Cardiac fibroblast (primary cell): ENCODE results near the gene SAPCD2.

Source experiments
- DNase-seq, 2 donors: peaks; one replicate each; pipeline versions ENCODE4 v3.0.0 to v3.0.0-alpha.2; 2010; ENCODE audit warnings: low read depth in 2 of 2
- H3K4me3 ChIP-seq, 2 donors: replicated peaks in 1 of 2; 1 replicate in 1 of 2; 2 replicates in 1 of 2; pipeline ENCODE4 v1.5.1; 2011; ENCODE audit warnings: low read depth in 2 of 2, low read length in 2 of 2, mild to moderate bottlenecking in 2 of 2, moderate library complexity in 1 of 2
- TF ChIP-seq, protein P1 (sequence below): IDR thresholded peaks from one replicate; pipeline ENCODE4 v1.5.1; 2011; ENCODE audit warnings: low read depth, mild to moderate bottlenecking, low read length, inconsistent platforms

Gene SAPCD2

DNA sequence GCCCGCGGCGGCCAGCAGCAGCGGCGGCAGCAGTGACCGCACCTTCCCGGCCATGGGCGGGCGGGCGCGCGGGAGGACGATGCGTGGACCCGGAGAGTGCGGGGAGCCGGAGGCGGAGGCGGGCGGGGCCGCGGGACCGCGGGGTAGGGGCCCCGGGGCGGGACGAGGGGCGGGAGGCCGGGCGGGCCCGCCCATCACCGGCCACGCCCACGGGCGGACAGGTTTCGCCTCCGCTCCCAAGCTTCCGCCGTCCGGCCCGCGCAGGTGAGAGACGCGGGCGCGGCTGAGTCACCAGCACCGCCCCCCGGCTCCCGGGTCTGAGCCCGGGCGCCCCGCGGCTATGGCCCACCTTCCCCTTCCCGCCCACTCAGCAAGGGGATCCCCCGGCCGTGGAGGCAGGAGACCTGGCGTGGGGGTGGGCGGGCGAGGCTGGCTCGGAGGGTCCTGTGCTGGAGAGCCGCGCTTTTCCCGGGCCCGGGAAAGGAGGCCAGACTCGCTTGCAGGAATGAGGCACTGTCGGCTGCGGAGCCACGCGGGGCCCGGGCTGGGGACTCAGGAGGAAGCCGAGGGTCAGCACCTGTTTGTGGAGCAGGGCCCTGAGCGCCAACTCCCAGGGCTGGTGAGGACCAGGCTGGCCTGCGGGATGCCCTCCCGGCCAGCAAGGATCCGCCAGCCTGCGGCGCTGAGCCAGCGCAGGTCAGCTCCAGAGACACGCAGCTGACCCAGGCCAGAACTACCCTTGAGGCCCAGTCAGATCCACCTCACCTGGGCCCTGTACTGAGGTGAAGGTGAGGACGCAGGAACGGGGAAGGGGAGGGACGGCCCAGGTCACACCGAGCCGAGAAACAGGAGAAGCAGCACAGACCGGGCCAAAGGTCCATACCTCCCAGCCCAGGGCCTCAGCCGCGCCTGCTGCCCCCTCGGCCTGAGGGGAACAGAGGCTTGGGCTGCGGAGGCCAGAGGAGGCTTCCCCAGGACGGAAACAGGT lies 16.1 kb downstream of the SAPCD2 start, which contains the start of gene ENTPD2:
Gene ENTPD2 (minus strand): TSS at position 118 of the 988 bp plus-strand sequence. CDS start 64 bp downstream, at position 54.
- TF ChIP-seq, protein P1, sequence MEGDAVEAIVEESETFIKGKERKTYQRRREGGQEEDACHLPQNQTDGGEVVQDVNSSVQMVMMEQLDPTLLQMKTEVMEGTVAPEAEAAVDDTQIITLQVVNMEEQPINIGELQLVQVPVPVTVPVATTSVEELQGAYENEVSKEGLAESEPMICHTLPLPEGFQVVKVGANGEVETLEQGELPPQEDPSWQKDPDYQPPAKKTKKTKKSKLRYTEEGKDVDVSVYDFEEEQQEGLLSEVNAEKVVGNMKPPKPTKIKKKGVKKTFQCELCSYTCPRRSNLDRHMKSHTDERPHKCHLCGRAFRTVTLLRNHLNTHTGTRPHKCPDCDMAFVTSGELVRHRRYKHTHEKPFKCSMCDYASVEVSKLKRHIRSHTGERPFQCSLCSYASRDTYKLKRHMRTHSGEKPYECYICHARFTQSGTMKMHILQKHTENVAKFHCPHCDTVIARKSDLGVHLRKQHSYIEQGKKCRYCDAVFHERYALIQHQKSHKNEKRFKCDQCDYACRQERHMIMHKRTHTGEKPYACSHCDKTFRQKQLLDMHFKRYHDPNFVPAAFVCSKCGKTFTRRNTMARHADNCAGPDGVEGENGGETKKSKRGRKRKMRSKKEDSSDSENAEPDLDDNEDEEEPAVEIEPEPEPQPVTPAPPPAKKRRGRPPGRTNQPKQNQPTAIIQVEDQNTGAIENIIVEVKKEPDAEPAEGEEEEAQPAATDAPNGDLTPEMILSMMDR: no peak
- no peak within 1 kb of the TSS for H3K4me3 ChIP-seq
- DNase-seq: no peak

DNA sequence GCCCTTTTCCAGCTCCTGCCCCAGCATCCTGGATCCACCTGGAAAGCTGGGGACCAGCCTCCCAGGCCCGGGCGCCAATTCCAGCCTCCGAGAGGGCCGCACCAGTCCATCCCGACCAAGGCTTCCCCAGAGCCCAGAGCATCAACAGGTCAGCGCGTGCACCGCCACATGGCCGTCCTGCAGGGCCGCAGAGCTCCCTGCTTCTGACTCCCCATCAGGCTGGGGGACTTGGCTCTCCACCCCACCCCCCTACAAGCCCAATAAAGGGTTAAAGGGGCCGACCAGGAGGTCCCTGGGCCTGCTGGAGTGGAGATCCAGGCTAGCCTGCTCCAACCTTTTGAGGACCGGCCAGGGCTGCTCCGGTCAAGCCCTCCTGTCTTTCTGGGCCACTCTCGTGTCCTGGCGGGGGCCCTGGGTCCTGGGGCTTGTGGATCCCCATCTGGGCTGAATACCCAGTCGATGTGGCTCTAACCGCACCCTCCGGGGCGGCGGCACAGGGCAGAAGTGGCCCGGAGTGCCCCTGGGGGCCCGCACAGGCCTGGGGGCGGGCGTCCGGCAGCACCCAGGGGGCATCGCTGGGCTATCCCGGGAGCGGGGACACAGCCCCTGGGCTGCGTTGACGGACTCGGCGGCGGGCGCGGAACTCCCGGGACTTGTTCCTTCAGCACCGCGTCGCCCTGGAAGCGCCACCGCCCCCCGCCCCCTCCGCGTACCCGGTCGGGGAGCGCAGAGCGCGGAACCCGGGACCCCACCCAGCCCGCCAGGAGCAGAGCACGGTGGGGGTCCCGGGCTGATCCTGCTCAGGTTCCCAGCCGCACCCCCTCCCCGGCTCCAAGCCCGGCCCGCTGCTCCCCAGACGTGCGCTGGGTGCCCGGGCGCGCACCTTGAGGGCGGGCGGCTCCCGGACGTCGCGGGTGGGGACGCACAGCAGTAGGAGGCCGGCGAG lies 17.1 kb downstream of the SAPCD2 start:
- H3K4me3 ChIP-seq: no peak overlapping the region
- TF ChIP-seq, protein P1: no peak
- DNase-seq: no peak

DNA sequence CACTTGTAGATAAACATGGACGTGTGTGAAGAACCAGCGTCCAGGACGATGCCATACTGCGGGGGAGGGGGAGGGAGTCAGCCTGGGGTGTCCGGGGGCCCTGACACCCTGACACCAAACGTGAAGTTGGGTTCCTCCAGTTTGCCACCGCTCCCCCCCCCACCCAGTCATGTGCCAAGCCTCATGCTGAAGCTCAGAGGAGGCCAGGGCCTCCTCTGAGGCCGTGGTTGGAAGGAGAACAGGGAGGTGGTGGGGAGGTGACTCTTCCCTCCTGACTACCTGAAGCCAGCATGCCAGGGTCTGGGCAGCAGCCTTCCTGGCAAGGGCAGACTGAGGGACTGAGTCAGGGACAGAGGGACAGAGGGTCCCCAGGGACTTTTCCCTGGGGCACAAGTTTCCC lies 18.1 kb downstream of the SAPCD2 start:
- no peak for DNase-seq
- TF ChIP-seq, protein P1: no peak
- no peak overlapping the region for H3K4me3 ChIP-seq

DNA sequence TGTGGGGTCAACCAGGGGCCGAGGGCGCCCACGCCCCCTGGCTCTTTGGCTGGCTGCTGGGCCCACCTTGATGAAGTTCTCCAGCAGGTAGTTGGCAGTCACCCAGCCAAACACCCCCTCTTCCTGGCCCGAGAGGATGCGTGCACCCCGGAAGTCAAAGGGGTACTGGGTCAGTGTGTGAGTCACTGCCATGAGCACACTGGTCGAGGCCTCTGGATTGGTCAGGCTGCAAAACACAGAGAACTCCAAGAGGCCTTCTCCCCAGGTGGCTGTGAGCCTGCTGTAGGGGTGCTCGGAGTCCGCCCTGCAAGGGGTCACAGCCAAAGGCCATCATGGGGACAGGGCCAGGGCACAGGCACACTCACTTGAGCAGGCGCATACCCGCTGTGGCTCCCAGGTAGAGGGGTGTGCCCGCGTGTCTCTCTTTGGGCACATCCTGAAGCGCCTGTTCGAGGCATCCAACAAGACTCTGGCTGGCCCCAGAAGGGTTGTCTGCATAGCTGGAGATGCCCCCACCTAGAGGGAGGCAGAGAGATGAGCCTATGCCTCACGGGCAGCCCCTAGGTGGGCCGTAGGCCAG lies 19.1 kb downstream of the SAPCD2 start:
- no peak for DNase-seq
- TF ChIP-seq, protein P1: no peak
- H3K4me3 ChIP-seq: no peak overlapping the region

DNA sequence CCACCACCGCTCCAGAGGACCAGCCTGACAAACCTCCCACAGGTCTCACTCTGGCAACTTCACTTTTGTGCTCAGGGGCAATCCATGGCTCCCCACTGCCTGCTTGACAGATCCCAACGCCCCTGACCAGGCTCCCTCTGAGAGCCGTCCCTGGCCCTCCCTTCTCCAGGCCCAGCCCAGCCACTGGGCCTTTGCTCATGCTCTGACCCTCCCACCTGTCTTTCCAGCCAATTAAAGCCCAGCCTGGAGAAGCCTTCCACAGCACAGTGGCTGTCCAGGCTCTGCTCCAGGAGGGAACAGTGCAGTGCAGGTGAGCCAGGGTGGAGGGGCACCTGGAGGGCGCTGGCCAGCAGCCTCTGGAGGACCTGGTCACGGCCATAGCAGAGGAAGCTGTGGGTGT lies 19.8 kb downstream of the SAPCD2 start:
- no peak for DNase-seq
- H3K4me3 ChIP-seq: no peak overlapping the region
- TF ChIP-seq, protein P1: no peak
